SH-SY5Y (cell line): ENCODE measurements around the gene MLLT3.

Source experiments
- GATA2 ChIP-seq: IDR thresholded peaks from 2 replicates; pipeline ENCODE4 v1.6.1; 2011; ENCODE audit warnings: mild to moderate bottlenecking, low read depth, low read length
- GATA3 ChIP-seq: IDR thresholded peaks from 2 replicates; pipeline ENCODE4 v1.6.1; 2011; ENCODE audit warnings: low read depth, mild to moderate bottlenecking, low read length, moderate library complexity

DNA sequence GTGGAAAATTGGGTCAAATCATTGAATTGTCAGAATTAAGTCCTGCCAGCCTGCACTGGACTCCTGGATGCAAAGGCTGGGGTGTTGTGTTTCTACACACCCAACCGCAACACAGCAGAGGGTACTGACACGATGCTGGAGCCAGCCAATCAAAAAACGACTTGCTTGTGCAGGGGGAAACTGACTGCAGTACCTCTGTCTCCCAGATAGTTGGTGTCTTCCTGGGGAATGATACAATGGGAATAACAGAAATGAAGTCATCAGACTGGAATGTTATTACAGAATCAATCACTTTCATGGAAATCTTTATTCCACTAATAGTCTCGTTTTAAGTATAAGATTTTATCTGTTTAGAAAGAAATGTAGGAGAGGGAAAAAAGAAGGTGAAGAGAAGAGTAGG lies 330.3 kb downstream of the MLLT3 start:
- no peak for TF ChIP-seq GATA3
- no peak for TF ChIP-seq GATA2
